Inflammatory macrophage (primary cell): ENCODE results near the gene KLLN.
"Not testable (repeated sequence)": the region's sequence is repeated elsewhere in the genome, so short reads cannot be mapped to it uniquely, and the experiment has no call there.

Experiments used
- DNase-seq, 2 donors: peaks; one replicate each; pipeline ENCODE4 v3.0.0-alpha.2; 2020 to 2022

KLLN gene

GRCh38 chr10:87838650-87839049, 24.7 kb downstream of the KLLN start:
- DNase-seq = no peak

GRCh38 chr10:87837445-87837844, 25.9 kb downstream of the KLLN start:
- DNase-seq = peak in 1 of 2 donors; percentile 32

- DNase-seq = no peak
Measured at GRCh38 chr10:87836098-87836497, 27.2 kb downstream of the KLLN start.

DNA sequence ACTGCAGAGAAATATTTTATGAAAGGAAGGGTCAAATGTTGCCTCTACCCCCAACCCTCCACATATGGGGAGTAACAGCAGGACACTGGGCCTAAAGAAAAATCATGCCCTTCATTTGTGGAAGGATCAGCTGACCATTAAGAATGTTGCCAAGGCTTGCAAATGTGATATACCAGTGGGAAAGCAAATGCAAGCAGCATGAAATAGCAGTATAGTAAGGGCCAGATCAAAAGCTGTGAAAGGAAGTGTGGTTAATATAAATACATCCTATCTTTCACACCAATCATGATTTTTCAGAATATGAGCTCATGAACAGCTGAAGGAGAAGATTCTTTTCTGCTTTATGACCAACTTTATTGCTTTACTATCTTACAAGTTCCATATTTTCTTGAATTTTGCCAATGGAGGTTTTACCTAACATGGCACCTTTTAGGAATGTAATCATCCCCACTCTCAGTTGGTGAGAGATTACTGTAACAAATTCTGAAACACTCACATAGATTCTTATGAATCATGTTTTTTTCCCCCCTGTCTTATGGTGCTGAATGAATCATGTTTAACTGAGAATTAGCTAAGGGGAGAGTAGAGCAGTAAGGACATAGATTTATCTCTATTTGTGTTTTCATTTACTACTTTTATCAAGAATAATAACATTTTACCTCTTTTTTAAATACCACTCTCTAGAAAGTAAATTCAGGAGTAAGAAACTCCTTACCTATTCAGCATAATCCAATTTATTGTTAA, 33.2 kb downstream of the KLLN start:
- no peak for DNase-seq

DNA sequence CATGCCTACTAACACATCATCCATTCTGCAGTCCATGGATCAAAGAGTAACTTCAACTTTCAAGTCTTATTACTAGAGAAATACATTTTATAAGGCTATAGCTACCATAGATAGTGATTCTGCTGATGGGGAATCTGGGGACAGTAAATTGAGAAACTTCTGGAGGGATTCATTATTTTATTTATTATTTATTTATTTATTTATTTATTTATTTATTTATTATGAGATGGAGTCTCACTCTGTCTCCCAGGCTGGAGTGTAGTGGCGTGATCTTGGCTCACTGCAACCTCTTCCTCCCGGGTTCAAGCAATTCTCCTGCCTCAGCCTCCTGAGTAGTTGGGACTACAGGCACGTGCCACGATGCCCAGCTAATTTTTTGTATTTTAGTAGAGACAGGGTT, 34.3 kb downstream of the KLLN start:
- DNase-seq = not testable (repeated sequence)

DNA sequence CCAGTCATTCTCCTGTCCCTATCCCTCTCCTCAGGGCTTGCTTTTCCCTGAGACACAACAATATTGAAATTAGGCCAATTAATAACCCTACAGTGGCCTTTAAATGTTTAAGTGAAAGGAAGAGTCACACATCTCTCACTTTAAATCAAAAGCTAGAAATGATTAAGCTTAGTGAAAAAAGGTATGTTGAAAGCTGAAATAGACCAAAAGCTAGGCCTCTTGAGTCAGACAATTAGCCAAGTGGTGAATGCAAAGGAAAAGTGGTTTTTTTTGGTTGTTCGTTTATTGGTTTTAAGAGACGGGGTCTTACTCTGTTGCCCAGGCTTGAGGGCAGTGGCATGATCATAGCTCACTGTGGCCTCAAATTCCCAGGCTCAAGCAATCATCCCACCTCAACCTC, 35.7 kb downstream of the KLLN start:
- no peak for DNase-seq

- DNase-seq = no peak
Measured at GRCh38 chr10:87826653-87827052, 36.7 kb downstream of the KLLN start.

DNA sequence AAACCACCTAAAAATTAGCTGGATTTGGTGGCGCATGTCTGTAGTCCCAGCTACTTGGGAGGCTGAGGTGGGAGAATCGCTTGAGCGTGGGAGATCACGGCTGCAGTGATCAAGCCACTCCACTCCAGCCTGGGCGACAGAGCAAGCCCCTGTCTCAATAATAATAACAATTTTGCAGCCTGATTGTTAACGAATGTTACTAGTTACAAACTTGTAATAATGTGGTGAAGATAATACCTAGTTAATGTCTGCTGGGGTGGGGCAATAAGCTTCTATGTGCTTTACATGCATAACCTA, 44.1 kb downstream of the KLLN start:
- no peak for DNase-seq

GRCh38 chr10:87818505-87819288, 44.6 kb downstream of the KLLN start:
- peak; percentile 18 to 27 for DNase-seq

GRCh38 chr10:87817609-87818504, 45.5 kb downstream of the KLLN start, which contains the start of gene ATAD1:
ATAD1 (minus strand) TSS chr10:87818226; CDS start chr10:87814599, 3,627 bp downstream.
- peak; percentile 78 to 85 for DNase-seq

DNA sequence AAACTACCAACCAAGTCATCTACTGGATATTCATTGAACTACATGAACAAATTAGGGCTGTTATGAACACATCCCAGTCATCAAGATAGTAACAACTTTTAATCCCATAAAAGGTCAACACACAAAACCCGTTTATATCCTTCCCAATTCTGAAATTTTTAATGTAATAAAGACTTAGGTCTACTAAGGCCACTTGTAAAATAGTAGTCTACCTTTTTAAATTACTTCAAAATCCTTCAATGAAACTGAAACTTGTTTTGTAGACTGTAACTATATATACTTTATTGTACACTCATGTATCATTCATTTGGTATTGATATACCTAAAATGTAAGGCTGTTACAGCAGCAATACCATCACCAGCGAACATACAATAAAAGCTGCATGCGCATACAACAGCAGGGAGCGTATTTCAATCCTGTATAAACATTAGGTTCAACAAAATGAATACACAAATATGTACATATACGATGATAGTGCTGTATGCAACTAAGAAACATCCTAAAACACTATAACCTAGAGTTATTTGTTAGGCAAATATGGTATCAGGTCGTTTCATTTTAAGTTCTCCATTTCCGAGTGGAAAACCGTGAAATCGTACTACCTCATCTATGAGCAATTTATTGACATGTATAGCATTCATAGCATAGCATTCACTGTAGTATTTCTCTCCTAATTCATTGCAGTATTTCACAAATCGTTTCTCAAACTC, 46.3 kb downstream of the KLLN start:
- DNase-seq = no peak

GRCh38 chr10:87816163-87816897, 47.0 kb downstream of the KLLN start:
- DNase-seq = peak in 1 of 2 donors; percentile 20
